ENCODE data around the gene MTERF4. TPM values are rescaled to one million over a fixed set of nuclear protein-coding genes. Genes with fewer than 3 reads are reported as not detected.

Gene MTERF4
- total and polyA plus RNA-seq, 2 of the 8 experiments (the other 6 are each of a cell fraction or from before 2014, with no cell fraction given) = 25.9 to 28.5 TPM

DNA sequence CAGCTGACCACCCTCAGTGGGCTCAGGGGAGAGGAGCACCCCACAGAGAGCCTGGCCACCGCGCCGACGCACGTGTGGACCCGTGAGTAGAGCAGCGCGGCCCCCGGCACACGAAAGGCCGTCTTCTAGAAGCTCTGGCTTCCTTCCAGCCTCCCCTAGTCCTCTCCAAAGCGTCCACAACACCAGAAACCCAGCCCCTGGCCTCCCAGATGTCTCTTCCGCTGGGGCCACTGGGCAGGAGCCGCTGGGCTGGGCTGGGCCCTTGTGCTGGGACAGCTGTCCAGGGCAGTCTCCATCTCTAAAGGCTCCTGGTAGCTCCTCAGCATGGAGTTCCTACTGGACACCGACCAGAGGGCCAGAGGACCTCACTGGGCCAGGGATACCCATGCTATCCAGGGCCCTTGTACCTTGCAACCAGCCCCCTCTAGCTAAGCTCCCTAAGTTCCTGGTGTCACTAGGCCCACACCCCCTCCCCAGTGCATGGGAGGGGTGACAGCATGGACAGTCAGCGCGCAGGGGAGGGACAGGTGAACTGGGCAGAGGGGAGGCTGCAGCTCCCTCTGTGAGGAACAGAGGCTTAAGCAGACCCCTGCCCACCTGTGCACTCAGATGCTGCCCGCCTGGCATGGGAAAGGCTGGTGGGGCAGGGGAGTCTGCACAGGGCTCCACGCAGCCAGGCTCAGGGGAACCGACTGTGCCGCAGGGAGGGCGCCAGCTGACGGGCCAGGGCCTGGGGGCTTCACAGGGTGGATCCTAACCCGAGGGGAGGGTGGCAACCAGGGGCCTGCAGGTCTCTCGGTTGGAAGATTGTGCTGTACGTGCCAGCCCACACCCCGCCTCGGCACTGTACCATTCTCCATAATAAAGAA lies 32.9 kb downstream of the MTERF4 start (continued):
- TF ChIP-seq RFX5 (IDR thresholded peaks at IDR 0.05; ENCODE audit: borderline replicate concordance, low read depth, low read length) = no peak
- no peak for TF ChIP-seq POLR2A (IDR thresholded peaks at IDR 0.05; ENCODE audit: control extremely low read depth in 1 of 2, low read depth in 2 of 2, low read length in 2 of 2)
- TF ChIP-seq POU5F1 (IDR thresholded peaks at IDR 0.05; ENCODE audit: low read depth, low read length) = no peak

Measured in H1 (cell line).